Keratinocyte (primary cell): ENCODE data around the gene CDH13.

Experiments used
- EZH2 ChIP-seq: IDR thresholded peaks from one replicate; pipeline ENCODE4 v1.6.1; 2012; ENCODE audit warnings: inconsistent platforms, mild to moderate bottlenecking, low read length, moderate library complexity
- TF ChIP-seq, protein P1 (sequence below), 3 experiments: IDR thresholded peaks in 1 of 3; conservative IDR thresholded peaks in 1 of 3; optimal IDR thresholded peaks in 1 of 3; 2 replicates in 2 of 3; 3 replicates in 1 of 3; pipeline versions ENCODE3 to v1.5.1; 2011; ENCODE audit warnings: low read length in 3 of 3, mild to moderate bottlenecking in 3 of 3, moderate library complexity in 2 of 3, control low read depth in 1 of 3, inconsistent platforms in 1 of 3; ENCODE audit not compliant: insufficient read depth in 2 of 3; ENCODE audit errors: extremely low read depth in 1 of 3

DNA sequence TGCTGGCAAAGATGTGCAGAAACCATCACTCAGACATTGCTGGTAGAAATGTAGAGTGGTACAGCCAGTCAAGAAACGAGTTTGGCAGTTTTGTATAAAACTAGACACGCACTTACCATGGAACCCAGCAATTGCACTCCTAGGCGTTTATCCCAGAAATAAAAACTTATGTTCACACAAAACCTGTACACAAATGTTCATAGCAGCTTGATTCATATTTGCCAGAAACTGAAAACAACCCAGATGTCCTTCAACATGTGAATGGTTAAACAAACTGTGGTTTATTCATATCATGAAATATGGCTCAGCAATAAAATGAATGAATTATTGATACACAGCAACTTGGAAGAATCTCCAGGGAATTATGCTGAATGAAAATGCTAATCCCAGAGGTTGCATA, 570.0 kb downstream of the CDH13 start:
- TF ChIP-seq, protein P1, sequence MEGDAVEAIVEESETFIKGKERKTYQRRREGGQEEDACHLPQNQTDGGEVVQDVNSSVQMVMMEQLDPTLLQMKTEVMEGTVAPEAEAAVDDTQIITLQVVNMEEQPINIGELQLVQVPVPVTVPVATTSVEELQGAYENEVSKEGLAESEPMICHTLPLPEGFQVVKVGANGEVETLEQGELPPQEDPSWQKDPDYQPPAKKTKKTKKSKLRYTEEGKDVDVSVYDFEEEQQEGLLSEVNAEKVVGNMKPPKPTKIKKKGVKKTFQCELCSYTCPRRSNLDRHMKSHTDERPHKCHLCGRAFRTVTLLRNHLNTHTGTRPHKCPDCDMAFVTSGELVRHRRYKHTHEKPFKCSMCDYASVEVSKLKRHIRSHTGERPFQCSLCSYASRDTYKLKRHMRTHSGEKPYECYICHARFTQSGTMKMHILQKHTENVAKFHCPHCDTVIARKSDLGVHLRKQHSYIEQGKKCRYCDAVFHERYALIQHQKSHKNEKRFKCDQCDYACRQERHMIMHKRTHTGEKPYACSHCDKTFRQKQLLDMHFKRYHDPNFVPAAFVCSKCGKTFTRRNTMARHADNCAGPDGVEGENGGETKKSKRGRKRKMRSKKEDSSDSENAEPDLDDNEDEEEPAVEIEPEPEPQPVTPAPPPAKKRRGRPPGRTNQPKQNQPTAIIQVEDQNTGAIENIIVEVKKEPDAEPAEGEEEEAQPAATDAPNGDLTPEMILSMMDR (optimal IDR thresholded peaks at IDR 0.05 in 1 of 3, IDR thresholded peaks at IDR 0.05 in 1 of 3, conservative IDR thresholded peaks at IDR 0.05 in 1 of 3; ENCODE audit: extremely low read depth in 1 of 3, insufficient read depth in 2 of 3, low read length in 3 of 3), result no peak
- no peak for TF ChIP-seq EZH2
